ENCODE measurements around the gene AICDA.

GRCh38 chr12:8637244-8637643 is 24.6 kb upstream of the AICDA start:
- TF ChIP-seq, protein P1, sequence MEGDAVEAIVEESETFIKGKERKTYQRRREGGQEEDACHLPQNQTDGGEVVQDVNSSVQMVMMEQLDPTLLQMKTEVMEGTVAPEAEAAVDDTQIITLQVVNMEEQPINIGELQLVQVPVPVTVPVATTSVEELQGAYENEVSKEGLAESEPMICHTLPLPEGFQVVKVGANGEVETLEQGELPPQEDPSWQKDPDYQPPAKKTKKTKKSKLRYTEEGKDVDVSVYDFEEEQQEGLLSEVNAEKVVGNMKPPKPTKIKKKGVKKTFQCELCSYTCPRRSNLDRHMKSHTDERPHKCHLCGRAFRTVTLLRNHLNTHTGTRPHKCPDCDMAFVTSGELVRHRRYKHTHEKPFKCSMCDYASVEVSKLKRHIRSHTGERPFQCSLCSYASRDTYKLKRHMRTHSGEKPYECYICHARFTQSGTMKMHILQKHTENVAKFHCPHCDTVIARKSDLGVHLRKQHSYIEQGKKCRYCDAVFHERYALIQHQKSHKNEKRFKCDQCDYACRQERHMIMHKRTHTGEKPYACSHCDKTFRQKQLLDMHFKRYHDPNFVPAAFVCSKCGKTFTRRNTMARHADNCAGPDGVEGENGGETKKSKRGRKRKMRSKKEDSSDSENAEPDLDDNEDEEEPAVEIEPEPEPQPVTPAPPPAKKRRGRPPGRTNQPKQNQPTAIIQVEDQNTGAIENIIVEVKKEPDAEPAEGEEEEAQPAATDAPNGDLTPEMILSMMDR (IDR thresholded peaks at IDR 0.05): no peak
- TF ChIP-seq POLR2AphosphoS5 (IDR thresholded peaks at IDR 0.05) (no peak), POLR2A (IDR thresholded peaks at IDR 0.05) (no peak), EP300 (IDR thresholded peaks at IDR 0.05) (no peak)
